NCI-H82 treated with DMSO at 0.1 percent for 48 hours (cell line): ENCODE measurements around the gene UNC45B.
"Not testable (repeated sequence)": the region's sequence is repeated elsewhere in the genome, so short reads cannot be mapped to it uniquely, and the experiment has no call there.

ENCODE experiments used
- DNase-seq: peaks from one replicate; lab custom pipeline; 2025; ENCODE audit not compliant: unreplicated experiment; lab: John Stamatoyannopoulos, UW

Gene UNC45B

DNA sequence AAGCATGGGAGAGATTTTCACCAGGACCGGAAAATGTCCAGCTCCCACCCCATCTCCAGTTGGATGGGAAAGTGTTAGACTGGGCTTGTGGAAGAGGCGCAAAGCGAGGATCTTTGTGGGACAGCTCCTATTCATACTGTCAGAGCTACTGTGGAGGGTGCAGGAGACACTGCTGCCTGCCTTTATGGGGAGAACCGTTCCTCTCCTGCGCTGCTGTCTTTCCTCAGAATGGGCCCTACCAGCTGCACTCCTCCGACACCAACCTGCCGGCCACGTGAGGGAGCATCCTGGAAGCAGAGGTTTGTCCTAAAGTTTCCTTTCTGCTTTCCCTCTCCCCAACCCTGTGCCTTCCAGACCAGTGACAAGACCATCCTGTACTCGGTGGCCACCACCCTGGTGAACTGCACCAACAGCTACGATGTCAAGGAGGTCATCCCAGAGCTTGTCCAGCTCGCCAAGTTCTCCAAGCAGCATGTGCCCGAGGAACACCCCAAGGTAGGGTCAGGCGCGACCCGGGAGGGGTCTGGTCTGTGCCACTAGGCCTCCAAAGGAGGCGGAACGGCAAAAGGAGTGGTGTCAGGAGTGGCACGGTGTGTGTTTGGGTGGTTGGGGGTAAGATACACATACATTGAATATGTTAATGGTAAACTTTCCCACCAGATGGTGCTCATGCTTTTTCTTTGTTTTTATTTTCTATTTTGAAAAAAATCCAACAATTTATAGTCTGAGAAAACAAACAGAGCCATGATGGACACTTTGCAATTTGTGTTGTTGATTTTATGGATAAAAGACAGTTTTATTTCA is 23.6 kb downstream of the UNC45B start:
- DNase-seq, result no peak

DNA sequence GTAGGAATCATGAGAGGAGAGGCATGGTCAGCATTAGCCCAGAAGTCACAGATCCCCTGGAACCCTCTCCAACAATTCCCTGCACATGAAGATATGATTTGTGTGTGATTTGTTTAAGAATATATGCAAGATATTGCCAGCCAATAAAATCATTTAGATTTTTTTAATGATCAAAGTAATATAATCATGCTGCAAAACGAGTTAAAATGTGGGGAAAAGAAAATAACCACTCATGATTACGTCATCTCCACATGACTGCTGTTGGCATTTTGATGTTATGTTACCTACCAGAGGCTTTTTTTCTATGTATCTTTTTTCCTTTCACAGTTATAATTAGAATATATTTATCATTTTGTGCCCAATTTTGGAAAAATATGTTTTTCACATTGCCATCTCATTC is 24.2 kb downstream of the UNC45B start:
- no peak for DNase-seq

DNA sequence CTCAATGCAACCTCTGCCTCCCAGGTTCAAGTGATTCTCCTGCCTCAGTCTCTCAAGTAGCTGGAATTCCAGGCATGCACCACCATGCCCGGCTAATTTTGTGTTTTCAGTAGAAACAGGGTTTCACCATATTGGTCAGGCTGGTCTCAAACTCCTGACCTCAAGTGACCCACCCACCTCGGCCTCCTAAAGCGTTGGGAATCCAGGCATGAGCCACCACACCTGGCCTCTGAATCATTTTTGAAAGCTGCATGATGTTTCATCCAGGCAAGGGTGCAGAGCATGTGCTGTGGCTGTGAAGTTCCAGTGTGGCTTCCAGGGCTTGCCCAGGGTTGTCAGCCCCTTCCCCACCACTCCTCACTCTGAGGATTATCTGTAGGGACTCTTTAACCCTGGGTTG is 24.7 kb downstream of the UNC45B start:
- DNase-seq, result not testable (repeated sequence)

DNA sequence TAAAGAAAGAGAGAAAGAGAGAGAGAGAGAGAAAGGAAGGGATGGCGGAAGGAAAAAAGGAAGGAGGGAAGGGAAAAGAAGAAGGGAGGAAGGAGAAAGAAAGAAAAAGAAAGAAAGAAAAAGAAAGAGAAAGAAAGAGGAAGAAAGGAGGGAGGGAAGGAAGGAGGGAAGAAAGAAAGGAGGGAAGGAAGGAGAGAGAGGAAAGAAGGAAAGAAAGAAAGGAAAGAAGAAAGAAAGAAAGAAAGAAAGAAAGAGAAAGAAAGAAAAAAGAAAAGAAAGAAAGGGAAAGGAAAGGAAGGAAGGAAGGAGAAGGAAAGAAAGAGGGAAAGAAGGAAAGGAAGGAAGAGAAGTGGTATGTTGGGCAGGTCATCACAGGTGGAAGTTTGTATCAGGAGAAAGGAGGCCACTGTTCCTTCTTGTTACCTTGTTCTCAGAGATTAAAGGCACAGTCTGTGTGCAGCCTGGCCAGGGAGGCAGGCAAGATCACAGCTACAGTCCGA is 27.3 kb downstream of the UNC45B start:
- no peak for DNase-seq

DNA sequence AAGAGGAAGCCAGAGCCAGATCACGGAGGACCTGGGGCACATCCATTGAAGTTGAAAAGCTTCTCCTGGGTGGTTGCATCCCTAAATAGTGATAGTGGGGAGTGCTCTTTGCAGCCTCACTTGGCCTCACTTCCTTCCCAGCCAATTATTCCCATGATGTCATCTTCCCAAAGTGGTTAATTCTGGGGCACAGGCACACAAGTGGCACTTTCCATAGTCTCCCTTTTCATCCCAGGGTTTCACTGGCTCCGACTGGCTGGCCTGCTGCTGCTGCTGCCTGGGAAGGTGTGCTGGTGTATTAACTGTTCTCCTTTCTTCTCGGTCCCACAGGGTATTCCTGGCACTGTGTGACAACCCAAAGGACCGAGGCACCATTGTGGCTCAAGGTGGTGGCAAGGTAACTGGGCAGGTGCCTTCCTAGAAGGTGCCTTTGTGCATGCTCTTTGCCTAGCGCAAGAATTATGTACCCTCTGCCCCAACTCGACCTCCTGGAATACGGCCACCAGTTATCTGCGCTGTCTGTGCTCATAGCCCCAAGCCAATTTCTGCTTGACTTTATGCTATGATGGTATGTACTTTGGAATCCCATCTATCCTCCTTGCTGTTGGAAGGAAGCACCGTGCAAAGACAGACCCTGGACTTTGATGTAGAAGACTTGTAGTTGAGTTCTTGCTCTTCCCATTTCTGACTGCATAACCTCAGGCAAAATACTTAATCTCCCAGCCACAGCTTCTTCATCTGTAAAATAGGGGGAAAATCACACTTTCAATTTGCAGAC is 28.2 kb downstream of the UNC45B start:
- DNase-seq, result no peak

DNA sequence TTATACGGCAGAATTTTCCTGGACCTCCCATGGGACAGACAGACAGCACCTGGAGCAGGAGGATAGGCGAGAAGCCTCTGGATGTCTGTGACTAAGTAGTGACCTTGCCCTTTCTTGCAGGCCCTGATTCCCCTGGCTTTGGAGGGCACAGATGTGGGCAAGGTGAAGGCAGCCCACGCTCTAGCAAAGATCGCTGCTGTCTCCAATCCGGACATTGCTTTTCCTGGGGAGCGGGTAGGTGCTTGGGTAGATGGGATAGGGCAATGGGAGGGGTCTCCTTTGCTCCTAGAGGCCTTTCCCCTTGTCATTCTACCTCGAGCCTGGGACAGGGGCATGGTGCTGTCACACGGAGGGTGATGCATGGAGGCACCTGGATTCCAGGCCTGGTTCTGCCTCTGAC is 29.3 kb downstream of the UNC45B start:
- DNase-seq, result no peak

DNA sequence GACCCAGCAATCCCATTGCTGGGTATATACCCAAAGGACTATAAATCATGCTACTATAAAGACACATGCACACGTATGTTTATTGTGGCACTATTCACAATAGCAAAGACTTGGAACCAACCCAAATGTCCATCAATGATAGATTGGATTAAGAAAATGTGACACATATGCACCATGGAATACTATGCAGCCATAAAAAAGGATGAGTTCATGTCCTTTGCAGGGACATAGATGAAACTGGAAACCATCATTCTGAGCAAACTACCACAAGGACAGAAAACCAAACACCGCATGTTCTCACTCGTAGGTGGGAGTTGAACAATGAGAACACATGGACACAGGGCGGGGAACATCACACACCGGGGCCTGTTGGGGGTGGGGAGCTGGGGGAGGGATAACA is 31.8 kb downstream of the UNC45B start:
- not testable (repeated sequence) for DNase-seq

DNA sequence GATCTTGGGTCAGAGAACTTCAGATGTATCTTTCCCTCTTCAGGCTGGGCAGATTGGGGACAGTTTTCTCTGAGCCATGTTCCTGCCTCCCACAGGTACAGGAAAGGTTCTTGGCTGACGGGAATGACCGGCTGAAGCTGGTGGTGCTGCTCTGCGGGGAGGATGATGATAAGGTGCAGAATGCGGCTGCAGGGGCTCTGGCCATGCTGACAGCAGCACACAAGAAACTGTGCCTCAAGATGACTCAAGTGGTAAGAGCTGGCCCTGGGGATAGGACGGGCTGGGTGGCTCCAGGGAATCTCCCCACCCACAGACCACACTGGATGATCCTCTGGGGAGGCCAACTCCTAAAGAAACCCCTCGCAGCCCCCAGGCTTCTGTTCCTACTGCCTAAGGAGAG is 35.7 kb downstream of the UNC45B start:
- DNase-seq, result no peak

DNA sequence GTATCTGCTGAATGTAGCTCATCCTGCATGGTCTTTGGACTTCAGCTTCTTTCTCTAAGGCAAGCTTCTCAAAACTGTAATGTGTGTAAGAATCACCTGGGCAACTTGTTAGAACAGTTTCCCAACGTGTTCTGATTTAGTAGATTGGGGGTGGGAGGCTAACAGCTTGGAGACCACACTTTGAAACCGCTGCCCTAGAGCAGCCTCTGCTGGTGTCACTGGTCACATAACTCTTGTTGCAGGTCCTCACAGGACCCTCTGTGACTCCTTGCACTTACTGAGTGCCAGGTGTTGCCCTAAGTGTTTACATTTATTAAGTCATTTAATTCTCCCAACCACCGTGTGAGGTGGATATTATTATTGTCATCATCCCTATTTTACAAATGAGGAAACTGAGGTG is 36.7 kb downstream of the UNC45B start:
- DNase-seq, result no peak

DNA sequence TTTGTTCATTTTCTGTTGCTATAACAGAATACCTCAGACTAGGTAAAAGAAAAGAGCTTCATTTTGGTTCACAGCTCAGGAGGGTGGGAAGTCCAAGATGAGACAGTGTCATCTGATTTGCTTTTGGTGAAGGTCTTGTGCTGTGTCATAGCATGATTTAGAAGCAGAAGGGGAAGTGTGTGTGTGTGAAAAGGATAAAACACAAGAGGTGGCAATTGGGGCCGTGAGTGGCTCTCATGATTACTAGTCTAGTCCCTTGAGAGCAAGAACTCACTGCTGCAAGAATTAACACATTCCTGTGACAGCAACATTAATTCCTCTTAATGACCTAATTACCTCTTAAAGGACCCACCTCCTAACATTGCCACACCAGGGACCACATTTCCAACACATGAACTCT is 38.2 kb downstream of the UNC45B start:
- DNase-seq, result no peak

DNA sequence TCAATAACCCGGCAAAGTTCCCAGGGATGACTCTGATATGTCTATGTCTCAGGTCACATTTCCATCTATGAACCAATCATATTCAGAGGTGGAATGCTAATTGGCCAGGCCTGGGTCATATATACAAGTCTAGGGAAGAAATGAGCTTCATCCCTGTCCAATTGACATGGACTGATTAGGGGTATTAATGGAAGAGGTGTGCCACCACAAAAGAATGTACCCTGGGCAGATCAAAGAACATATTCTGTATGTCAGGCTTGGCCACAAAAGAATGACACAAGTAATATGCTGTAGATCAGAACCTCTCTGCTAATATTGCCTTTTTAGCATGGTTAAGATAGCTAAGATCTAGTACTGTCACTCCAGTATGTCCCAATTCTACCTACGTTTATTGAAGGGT is 39.9 kb downstream of the UNC45B start:
- DNase-seq, result no peak

DNA sequence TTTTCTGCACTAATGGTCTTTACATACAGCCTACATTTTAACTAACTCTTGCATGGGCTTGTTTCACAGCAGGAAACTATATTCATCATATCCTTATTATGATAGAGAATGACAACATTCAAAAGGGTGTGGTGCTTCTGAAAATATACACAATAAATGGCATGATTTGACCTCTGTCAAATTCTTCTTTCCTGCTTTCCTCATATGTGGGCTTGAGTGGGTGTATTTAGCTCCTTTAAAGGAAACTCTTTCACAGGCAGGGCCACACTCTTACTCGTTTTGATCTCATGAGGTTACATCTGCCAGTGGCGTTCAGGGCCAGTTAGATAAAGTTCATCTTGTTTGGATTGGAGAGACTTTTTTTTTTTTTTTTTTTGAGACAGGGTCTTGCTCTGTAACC is 40.5 kb downstream of the UNC45B start:
- no peak for DNase-seq

DNA sequence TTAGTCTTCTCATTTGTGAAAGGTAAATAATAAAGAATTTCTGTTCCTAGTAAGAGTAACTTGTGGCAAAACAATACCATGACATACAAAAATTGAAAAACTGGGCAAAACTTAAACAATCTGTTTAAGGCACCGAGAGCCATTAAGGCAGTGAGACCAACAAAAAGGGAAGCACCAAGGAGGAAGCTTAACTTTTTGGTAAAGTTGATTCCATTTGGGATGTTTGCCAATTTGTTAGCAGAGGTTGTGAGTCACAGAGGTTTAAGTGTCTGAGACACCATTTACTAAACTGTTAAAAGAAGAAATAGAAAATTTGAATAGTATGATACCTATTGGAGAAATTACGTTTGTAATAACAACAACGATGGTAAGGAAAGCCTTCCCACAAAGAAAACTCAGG is 41.7 kb downstream of the UNC45B start:
- no peak for DNase-seq

DNA sequence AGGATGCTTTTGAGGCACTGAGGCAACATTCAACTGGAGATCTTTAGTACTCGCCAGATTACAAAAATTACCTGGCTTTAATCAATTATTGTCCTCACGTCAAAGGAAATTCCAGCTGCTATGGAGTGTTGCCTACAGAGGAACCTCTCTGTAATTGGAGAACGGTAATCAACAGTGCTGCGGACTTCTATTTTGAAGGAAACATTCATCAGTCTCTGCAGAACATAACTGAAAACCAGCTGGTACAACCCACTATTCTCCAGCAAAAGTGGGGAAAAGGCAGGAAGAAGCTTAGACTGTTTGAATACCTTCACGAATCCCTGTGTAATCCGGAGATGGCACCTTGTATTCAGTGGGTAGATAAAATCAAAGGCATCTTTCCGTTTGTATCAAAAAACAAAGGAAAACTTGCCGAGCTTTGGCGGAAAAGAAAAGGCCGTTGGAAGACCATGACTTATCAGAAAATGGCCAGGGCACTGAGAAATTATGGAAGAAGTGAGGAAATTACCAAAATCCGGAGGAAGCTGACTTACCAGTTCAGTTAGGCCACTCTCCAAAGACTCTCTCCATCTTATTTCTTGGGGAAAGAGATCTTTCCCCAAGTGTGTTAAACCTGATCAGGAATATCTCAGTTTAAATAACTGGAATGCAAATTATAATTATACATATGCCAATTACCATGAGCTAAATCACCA is 43.5 kb downstream of the UNC45B start:
- no peak for DNase-seq

DNA sequence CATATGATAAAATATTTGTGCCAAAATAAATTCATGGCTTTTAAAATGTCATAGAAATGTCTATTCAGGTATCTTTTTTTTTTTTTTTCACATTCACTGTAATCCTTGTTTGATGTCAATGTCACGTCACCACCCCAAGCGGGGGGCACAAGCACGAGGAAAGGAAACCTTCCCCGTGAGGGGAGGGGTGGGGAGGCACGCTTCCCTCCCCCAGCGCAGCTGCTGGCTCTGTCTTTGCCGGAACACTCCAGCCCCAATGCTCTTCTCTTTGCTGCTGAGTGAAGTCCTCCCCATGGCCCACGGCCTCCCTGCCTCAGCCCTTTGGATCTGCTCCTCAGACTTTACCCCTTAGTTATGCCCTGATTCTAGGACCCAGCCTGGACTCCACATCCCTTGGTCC is 45.1 kb downstream of the UNC45B start:
- no peak for DNase-seq

DNA sequence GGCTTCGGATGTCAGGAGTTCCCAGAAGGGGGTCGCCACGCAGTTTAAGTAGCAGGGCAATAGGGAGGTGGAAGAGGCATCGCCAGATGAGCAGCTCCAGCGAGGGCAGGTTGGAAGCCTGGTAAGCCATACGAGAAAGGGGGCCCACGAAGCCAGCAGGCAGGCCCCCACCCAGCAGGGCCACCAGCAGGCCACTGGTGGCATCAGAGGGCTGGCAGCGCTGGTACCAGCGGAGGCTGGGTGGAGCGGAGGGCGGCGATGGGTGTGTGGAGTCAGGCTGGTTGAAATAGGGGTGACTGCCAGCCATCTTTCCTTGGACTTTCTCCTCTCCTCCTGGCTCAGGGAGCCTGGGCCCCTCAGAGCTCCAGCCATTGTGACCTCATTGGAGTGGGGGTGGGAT is 46.4 kb downstream of the UNC45B start, which contains the start of gene SLC35G3:
Gene SLC35G3, minus strand, starts transcription at position 393 of the 400 bp plus-strand sequence. Its CDS starts 86 bp downstream, at position 307.
- DNase-seq, result not testable (repeated sequence)

DNA sequence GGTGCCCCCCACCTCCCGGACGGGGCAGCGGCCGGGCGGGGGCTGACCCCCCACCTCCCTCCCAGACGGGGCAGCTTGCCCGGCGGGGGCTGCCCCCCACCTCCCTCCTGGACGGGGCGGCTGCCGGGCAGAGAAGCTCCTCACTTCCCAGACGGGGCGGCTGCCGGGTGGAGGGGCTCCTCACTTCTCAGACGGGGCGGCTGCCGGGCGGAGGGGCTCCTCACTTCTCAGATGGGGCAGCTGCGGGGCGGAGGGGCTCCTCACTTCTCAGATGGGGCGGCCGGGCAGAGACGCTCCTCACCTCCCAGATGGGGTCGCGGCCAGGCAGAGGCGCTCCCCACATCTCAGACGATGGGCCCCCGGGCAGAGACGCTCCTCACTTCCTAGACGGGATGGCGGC is 47.4 kb downstream of the UNC45B start:
- DNase-seq, result not testable (repeated sequence)

DNA sequence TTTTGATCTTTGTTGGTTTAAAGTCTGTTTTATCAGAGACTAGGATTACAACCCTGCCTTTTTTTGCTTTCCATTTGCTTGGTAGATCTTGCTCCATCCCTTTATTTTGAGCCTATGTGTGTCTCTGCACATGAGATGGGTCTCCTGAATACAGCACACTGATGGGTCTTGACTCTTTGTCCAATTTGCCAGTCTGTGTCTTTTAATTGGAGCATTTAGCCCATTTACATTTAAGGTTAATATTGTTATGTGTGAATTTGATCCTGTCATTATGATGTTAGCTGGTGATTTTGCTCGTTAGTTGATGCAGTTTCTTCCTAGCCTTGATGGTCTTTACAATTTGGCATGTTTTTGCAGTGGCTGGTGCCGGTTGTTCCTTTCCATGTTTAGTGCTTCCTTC is 55.0 kb downstream of the UNC45B start:
- not testable (repeated sequence) for DNase-seq

DNA sequence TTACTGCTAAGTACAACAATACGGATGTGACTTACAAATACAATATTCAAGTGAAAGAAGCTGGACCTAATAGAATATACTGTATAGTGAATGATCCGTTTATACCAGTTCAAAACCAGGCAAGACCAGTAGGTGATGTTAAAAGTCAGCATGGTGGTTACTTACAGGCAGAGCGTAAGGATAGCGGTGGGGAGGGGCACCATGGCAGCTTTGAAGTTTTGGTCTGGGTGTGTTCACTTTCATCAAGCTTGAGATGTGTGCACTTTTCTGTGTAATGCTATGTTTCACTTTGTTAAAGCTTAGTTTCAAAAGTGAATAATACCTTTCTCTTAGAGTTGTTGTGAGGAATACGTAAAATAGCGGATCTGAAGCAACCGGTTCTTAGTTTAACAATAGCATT is 63.1 kb downstream of the UNC45B start:
- no peak for DNase-seq

DNA sequence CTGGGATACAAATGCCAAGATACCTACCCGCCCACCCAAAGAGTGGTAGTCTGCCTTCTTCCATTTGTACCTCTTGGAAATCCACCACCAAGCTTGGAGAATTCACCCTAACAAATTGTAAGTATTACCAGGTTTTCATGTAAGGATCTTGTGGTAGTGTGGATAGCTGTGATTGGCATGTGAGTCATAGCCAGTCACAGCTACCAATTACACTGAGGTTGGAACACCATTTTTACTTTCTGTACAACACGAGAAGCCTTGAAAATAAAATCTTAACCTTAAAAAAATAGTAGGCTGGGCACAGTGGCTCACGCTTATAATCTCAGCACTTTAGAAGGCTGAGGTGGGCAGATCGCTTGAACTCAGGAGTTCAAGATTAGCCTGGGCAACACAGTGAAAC is 65.1 kb downstream of the UNC45B start:
- DNase-seq, result no peak

DNA sequence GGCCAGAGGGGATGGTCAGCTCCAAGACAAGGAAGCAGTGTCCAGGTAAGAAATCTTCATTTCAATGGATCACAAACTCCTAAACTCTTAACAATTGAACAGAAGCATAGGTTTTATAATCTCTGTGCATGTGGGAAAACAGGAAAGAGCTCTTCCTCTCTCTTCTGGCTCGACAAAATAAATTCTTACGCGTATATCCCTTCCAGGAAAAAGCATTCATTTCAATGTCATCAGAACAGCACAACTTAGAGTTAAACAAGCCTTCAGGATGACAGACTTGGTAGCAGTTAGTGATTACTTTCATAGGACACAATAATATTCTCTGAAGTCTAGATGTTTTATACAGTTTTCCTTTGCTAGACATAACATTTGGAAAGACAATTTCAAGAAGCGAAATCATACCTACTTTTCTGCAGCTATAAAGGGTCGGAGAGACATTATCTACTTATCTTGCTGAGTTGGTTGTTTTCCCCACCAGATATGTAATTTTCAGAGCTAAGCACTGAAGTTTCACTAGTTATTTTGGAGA is 65.9 kb downstream of the UNC45B start:
- no peak for DNase-seq
